ENCODE measurements around the gene BRD7.

GRCh38 chr16:50305441-50306061 lies 63.2 kb downstream of the BRD7 start:
- TF ChIP-seq, protein P1, sequence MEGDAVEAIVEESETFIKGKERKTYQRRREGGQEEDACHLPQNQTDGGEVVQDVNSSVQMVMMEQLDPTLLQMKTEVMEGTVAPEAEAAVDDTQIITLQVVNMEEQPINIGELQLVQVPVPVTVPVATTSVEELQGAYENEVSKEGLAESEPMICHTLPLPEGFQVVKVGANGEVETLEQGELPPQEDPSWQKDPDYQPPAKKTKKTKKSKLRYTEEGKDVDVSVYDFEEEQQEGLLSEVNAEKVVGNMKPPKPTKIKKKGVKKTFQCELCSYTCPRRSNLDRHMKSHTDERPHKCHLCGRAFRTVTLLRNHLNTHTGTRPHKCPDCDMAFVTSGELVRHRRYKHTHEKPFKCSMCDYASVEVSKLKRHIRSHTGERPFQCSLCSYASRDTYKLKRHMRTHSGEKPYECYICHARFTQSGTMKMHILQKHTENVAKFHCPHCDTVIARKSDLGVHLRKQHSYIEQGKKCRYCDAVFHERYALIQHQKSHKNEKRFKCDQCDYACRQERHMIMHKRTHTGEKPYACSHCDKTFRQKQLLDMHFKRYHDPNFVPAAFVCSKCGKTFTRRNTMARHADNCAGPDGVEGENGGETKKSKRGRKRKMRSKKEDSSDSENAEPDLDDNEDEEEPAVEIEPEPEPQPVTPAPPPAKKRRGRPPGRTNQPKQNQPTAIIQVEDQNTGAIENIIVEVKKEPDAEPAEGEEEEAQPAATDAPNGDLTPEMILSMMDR (IDR thresholded peaks at IDR 0.05 in 8 of 11, conservative IDR thresholded peaks at IDR 0.05 in 3 of 11), result no peak
- no peak for TF ChIP-seq POLR2A (IDR thresholded peaks at IDR 0.05)
- no peak for TF ChIP-seq POLR2AphosphoS5 (IDR thresholded peaks at IDR 0.05)
